Cardiac fibroblast (primary cell): ENCODE measurements around the gene PTPRN2.
"Not testable (repeated sequence)": the region's sequence is repeated elsewhere in the genome, so short reads cannot be mapped to it uniquely, and the experiment has no call there.

ENCODE experiments used
- DNase-seq, 2 donors: peaks; one replicate each; pipeline versions ENCODE4 v3.0.0 to v3.0.0-alpha.2; 2010; ENCODE audit warnings: low read depth in 2 of 2
- H3K4me3 ChIP-seq, 2 donors: replicated peaks in 1 of 2; 1 replicate in 1 of 2; 2 replicates in 1 of 2; pipeline ENCODE4 v1.5.1; 2011; ENCODE audit warnings: low read depth in 2 of 2, low read length in 2 of 2, mild to moderate bottlenecking in 2 of 2, moderate library complexity in 1 of 2
- CTCF ChIP-seq: IDR thresholded peaks from one replicate; pipeline ENCODE4 v1.5.1; 2011; ENCODE audit warnings: low read depth, mild to moderate bottlenecking, low read length, inconsistent platforms

PTPRN2 gene

GRCh38 chr7:158524749-158525635 lies 62.6 kb downstream of the PTPRN2 start:
- no peak overlapping the region for H3K4me3 ChIP-seq
- no peak for TF ChIP-seq CTCF
- DNase-seq = no peak

DNA sequence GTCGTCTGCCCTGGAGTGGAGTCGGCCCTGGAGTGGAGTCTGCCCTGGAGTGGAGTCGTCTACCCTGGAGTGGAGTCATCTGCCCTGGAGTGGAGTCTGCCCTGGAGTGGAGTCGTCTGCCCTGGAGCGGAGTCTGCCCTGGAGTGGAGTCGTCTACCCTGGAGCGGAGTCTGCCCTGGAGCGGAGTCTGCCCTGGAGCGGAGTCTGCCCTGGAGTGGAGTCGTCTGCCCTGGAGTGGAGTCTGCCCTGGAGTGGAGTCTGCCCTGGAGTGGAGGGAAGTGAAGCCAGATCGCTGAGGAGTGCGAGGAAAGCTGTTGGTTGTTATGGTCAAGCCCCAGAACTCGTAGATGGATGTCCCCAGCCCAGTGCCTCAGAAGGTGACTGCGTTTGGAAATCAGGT lies 63.3 kb downstream of the PTPRN2 start:
- not testable (repeated sequence) for H3K4me3 ChIP-seq, DNase-seq

DNA sequence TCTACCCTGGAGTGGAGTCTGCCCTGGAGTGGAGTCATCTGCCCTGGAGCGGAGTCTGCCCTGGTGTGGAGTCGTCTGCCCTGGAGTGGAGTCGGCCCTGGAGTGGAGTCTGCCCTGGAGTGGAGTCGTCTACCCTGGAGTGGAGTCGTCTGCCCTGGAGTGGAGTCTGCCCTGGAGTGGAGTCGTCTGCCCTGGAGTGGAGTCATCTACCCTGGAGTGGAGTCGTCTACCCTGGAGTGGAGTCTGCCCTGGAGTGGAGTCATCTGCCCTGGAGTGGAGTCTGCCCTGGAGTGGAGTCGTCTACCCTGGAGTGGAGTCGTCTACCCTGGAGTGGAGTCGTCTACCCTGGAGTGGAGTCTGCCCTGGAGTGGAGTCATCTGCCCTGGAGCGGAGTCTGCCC lies 63.7 kb downstream of the PTPRN2 start:
- DNase-seq, H3K4me3 ChIP-seq: not testable (repeated sequence)

- not testable (repeated sequence) for DNase-seq, H3K4me3 ChIP-seq
These were observed 64.3 kb downstream of the PTPRN2 start for GRCh38 chr7:158523165-158523856.

GRCh38 chr7:158521795-158522194 lies 65.8 kb downstream of the PTPRN2 start:
- not testable (repeated sequence) for DNase-seq, H3K4me3 ChIP-seq

DNA sequence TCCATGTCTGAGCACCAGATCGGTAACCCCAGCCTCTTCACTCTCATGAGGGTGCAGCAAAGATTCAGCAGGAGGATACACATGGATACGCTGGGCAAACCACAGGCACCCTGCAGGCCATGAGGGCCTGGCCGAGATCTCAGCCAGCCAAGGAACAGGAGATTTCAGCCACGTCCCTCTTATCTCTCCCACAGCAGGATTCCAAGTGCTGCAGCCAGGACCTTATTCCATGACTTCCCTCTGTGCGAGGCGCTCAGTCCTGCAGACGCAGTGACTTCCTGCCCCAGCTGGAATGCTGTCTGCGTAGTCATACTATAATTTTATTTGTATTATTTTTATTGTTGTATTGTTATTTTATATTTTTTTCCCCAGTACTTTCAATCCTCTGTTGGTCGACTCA lies 66.8 kb downstream of the PTPRN2 start:
- no peak overlapping the region for H3K4me3 ChIP-seq
- DNase-seq = no peak
- TF ChIP-seq CTCF = no peak

GRCh38 chr7:158519633-158520174 lies 67.9 kb downstream of the PTPRN2 start:
- no peak for DNase-seq
- no peak for TF ChIP-seq CTCF
- no peak overlapping the region for H3K4me3 ChIP-seq

GRCh38 chr7:158518980-158519632 lies 68.5 kb downstream of the PTPRN2 start:
- TF ChIP-seq CTCF = no peak
- no peak overlapping the region for H3K4me3 ChIP-seq

More at GRCh38 chr7:158518980-158519632, 68.5 kb downstream of the PTPRN2 start:
- DNase-seq = no peak
